ENCODE results near the gene MAP2. TPM values are rescaled to one million over a fixed set of nuclear protein-coding genes. Genes with fewer than 3 reads are reported as not detected.

The MAP2 gene
- total and polyA plus RNA-seq, 2 of the 13 experiments (the other 11 are each of a cell fraction or from before 2014, with no cell fraction given): 0.08 TPM; not detected in 1

DNA sequence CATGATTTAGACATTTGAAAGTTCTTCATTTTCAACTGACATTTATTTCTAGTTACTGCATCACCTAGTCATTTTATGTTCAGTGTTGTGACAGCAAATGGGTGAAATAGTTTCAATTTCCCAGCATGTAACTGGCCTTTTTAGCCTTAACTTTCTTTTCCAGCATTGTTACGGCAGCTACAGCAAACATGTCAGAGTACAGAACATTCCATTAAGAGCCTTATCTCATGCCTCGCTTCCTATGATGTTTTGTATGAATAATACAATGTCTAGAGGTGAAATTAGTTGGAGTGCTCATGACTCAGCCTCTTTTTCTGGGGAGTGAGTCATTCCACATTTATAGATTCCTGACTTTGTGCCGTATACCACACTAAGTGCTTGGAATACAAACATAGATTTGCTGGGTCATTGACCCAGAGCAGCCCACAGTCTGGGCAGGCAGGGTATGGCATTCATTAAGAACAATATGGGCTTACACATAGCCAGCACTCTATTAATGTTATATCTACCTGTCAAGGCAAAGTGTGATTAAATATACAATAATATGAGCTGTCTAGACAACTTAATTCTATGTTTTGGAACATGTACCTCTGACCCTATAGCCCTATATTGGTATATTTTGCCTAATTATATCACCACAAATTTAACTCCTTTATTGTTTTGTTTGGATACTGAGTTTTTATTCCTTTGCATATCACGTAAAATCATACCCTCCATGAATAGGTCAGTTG is 72.2 kb downstream of the MAP2 start (continued):
- no peak for TF ChIP-seq ZBTB2 (CRISPR knock-in tag; IDR thresholded peaks at IDR 0.05; ENCODE audit: low read depth)
- TF ChIP-seq GATA4 (IDR thresholded peaks at IDR 0.05; ENCODE audit: borderline replicate concordance, low read depth): no peak
- TF ChIP-seq FOSL2 (CRISPR knock-in tag; IDR thresholded peaks at IDR 0.05): peak; percentile 93
- TF ChIP-seq, protein P1, sequence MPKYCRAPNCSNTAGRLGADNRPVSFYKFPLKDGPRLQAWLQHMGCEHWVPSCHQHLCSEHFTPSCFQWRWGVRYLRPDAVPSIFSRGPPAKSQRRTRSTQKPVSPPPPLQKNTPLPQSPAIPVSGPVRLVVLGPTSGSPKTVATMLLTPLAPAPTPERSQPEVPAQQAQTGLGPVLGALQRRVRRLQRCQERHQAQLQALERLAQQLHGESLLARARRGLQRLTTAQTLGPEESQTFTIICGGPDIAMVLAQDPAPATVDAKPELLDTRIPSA (CRISPR knock-in tag; IDR thresholded peaks at IDR 0.05; ENCODE audit: borderline replicate concordance): no peak
- TF ChIP-seq TBX3 (IDR thresholded peaks at IDR 0.05; ENCODE audit: borderline replicate concordance): no peak
- no peak for TF ChIP-seq ZNF343 (CRISPR knock-in tag; IDR thresholded peaks at IDR 0.05)
- TF ChIP-seq NCOA2 (CRISPR knock-in tag; IDR thresholded peaks at IDR 0.05): no peak
- no peak for TF ChIP-seq ZNF335 (CRISPR knock-in tag; IDR thresholded peaks at IDR 0.05)
- TF ChIP-seq ZNF230 (CRISPR knock-in tag; IDR thresholded peaks at IDR 0.05): no peak
- TF ChIP-seq RXRB (CRISPR knock-in tag; IDR thresholded peaks at IDR 0.05; ENCODE audit: borderline replicate concordance): peak; percentile 67; the same call in 1 of the 2 replicates
- no peak for TF ChIP-seq ISL2 (CRISPR knock-in tag; IDR thresholded peaks at IDR 0.05)
- TF ChIP-seq HOXA5 (CRISPR knock-in tag; IDR thresholded peaks at IDR 0.05): no peak
- TF ChIP-seq, protein P2, sequence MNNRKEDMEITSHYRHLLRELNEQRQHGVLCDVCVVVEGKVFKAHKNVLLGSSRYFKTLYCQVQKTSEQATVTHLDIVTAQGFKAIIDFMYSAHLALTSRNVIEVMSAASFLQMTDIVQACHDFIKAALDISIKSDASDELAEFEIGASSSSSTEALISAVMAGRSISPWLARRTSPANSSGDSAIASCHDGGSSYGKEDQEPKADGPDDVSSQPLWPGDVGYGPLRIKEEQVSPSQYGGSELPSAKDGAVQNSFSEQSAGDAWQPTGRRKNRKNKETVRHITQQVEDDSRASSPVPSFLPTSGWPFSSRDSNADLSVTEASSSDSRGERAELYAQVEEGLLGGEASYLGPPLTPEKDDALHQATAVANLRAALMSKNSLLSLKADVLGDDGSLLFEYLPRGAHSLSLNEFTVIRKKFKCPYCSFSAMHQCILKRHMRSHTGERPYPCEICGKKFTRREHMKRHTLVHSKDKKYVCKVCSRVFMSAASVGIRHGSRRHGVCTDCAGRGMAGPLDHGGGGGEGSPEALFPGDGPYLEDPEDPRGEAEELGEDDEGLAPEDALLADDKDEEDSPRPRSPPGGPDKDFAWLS (CRISPR knock-in tag; IDR thresholded peaks at IDR 0.05; ENCODE audit: borderline replicate concordance): no peak
- no peak for TF ChIP-seq TCF7L2 (IDR thresholded peaks at IDR 0.05; ENCODE audit: low read depth, low read length)
- TF ChIP-seq, protein P3, sequence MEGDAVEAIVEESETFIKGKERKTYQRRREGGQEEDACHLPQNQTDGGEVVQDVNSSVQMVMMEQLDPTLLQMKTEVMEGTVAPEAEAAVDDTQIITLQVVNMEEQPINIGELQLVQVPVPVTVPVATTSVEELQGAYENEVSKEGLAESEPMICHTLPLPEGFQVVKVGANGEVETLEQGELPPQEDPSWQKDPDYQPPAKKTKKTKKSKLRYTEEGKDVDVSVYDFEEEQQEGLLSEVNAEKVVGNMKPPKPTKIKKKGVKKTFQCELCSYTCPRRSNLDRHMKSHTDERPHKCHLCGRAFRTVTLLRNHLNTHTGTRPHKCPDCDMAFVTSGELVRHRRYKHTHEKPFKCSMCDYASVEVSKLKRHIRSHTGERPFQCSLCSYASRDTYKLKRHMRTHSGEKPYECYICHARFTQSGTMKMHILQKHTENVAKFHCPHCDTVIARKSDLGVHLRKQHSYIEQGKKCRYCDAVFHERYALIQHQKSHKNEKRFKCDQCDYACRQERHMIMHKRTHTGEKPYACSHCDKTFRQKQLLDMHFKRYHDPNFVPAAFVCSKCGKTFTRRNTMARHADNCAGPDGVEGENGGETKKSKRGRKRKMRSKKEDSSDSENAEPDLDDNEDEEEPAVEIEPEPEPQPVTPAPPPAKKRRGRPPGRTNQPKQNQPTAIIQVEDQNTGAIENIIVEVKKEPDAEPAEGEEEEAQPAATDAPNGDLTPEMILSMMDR (CRISPR knock-in tag; IDR thresholded peaks at IDR 0.05): no peak
- no peak for TF ChIP-seq DMTF1 (CRISPR knock-in tag; IDR thresholded peaks at IDR 0.05)
- TF ChIP-seq MYC (CRISPR knock-in tag; IDR thresholded peaks at IDR 0.05; ENCODE audit: borderline replicate concordance): no peak
- no peak for TF ChIP-seq BRF2 (CRISPR knock-in tag; IDR thresholded peaks at IDR 0.05)
- TF ChIP-seq MAFF (IDR thresholded peaks at IDR 0.05; ENCODE audit: low read depth, low read length): peak; percentile 58; the same call in 1 of the 2 replicates
- TF ChIP-seq ZNF546 (CRISPR knock-in tag; conservative IDR thresholded peaks at IDR 0.05): no peak
- TF ChIP-seq ZNF572 (CRISPR knock-in tag; IDR thresholded peaks at IDR 0.05): no peak

Measured in HepG2 (cell line).